Activated B cell treated with CpG ODN at 0.5 μM for 24 hours (primary cell): ENCODE measurements around the gene COL23A1. TPM values are rescaled to one million over a fixed set of nuclear protein-coding genes. Genes with fewer than 3 reads are reported as not detected.

Experiments
- ATAC-seq: fragments of 200-7000 bp; cut with Tn5 transposase; one replicate; pipeline ENCODE4 v1.10.0; 2021; ENCODE audit warnings: low read depth, mild to moderate bottlenecking, moderate library complexity
- CTCF ChIA-PET: fragments of 350-600 bp; sonication (Branson Sonifier 250); formaldehyde crosslinking; loops from one replicate; lab custom pipeline; 2021; ENCODE audit warnings: antibody characterized with exemption; lab: Charles Lee
- POLR2A ChIA-PET: fragments of 350-600 bp; sonication (Branson Sonifier 250); formaldehyde crosslinking; loops from one replicate; lab custom pipeline; 2021; ENCODE audit warnings: antibody characterized with exemption; lab: Charles Lee
- DNase-seq: peaks from one replicate; pipeline ENCODE4 v3.0.0; 2022
- H3K27ac Mint-ChIP-seq: one replicate; pipeline ENCODE4 v1.8.0; 2020; ENCODE audit warnings: mixed read lengths
- H3K27me3 Mint-ChIP-seq: one replicate; pipeline ENCODE4 v1.8.0; 2021; ENCODE audit warnings: mixed read lengths
- H3K36me3 Mint-ChIP-seq: one replicate; pipeline ENCODE4 v1.8.0; 2021; ENCODE audit warnings: low read depth, mixed read lengths
- H3K4me1 Mint-ChIP-seq: one replicate; pipeline ENCODE4 v1.8.0; 2021; ENCODE audit warnings: mixed read lengths
- H3K4me3 Mint-ChIP-seq: one replicate; pipeline ENCODE4 v1.8.0; 2020; ENCODE audit warnings: mild to moderate bottlenecking, mixed read lengths
- H3K9me3 Mint-ChIP-seq: one replicate; pipeline ENCODE4 v1.8.0; 2020; ENCODE audit warnings: mixed read lengths
- CTCF ChIP-seq: fragments of 200-600 bp; IDR thresholded peaks from one replicate; pipeline ENCODE4 v1.8.0; 2022; ENCODE audit warnings: antibody characterized with exemption, mild to moderate bottlenecking
- intact Hi-C: fragments of 100-400 bp; cut with micrococcal nuclease; formaldehyde crosslinking; loops from one replicate; pipeline ENCODE4 v1.15.1; 2024
- total RNA-seq: library from RNA; stranded (reverse); gene quantifications from 2 replicates; pipeline ENCODE4 v1.2.3, GENCODE V29; 2022

COL23A1 gene
- total RNA-seq, 1 donor from 2014 or later: not detected

GRCh38 chr5:178349075-178349511 lies 241.1 kb downstream of the COL23A1 start:
- ChIA-PET POLR2A (no interaction called here), CTCF (no interaction called here)
- intact Hi-C loops: no loop called here
- ATAC-seq (no peak), DNase-seq (no peak)
- H3K9me3 Mint-ChIP-seq: no peaks in the 10 kb centered on the region
- no peaks in the 10 kb centered on the region for H3K36me3 Mint-ChIP-seq
- H3K4me1 Mint-ChIP-seq: no peaks in the 10 kb centered on the region
- no peak for TF ChIP-seq CTCF
- peaks cover 8% of the 10 kb centered on the region for H3K27me3 Mint-ChIP-seq
- no peak overlapping the region for H3K4me3 Mint-ChIP-seq
- no peak overlapping the region for H3K27ac Mint-ChIP-seq

- DNase-seq (no peak), ATAC-seq (no peak)
- Mint-ChIP-seq H3K27ac (no peak overlapping the region), H3K36me3 (no peaks in the 10 kb centered on the region), H3K9me3 (no peaks in the 10 kb centered on the region), H3K4me1 (no peaks in the 10 kb centered on the region), H3K27me3 (peaks cover 4% of the 10 kb centered on the region), H3K4me3 (no peak overlapping the region)
- TF ChIP-seq CTCF: no peak
- CTCF ChIA-PET: no interaction called here
- POLR2A ChIA-PET: no interaction called here
- intact Hi-C loops: no loop called here
Observed at GRCh38 chr5:178348356-178349074, 241.7 kb downstream of the COL23A1 start.

DNA sequence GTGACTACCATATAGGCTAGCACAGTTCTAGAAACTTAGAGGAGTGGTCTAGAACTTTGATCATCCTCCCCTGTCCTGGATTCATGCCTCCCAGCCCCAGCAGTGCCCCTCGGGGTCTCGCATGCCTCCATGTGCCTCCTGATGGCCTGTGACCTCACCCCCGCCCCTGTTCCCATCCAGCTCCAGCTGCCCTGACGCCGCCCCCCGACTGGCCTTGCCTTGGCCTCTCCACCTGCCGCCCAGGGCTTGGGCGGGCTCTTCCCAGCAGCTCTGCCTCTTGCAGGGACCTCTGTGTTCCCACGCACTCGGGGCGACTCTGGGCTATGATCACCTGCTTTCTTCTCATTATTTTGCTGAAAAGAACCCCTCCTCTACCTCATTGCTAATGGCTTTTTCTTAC lies 242.2 kb downstream of the COL23A1 start:
- Mint-ChIP-seq H3K27ac (no peak overlapping the region), H3K4me1 (no peaks in the 10 kb centered on the region), H3K9me3 (no peaks in the 10 kb centered on the region), H3K4me3 (no peak overlapping the region), H3K36me3 (no peaks in the 10 kb centered on the region), H3K27me3 (no peaks in the 10 kb centered on the region)
- ATAC-seq (no peak), DNase-seq (no peak)
- ChIA-PET POLR2A (no interaction called here), CTCF (no interaction called here)
- no peak for TF ChIP-seq CTCF
- intact Hi-C loops: no loop called here

DNA sequence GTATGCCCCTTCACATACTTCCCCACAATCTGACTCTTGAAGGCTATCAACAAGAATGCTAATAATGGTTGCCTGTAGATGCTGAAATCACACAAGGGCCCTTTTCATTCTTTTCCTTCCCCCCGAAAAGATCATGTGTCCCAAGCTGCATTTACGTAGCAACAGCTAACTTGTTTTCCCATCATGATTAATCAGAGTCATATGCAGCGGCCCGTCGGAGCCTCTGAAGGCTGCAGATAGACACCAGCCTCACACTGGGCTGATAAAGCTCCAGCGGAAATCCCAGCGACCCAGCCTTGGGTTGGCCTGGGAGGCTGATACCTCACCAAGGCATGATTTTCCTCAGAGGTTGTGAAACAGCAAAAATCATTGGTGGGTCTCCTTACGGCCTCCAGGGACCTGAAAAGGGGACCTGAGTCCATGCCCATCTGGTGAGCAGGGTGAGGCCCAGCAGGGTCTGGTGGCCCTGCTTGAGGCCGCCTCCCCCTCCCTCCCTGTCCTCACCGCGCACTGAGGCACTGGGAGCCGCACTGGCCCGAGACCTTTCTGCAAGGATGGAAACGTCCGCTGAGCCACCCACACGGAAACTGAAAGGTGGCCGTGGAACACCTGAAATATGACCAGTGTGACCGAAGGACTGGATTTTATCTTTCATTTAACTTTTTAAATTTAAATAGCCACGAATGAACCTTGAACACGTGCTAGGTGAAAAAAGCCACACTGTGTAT lies 243.4 kb downstream of the COL23A1 start:
- Mint-ChIP-seq H3K4me3 (no peak overlapping the region), H3K27me3 (no peaks in the 10 kb centered on the region), H3K36me3 (no peaks in the 10 kb centered on the region), H3K27ac (no peak overlapping the region), H3K4me1 (no peaks in the 10 kb centered on the region), H3K9me3 (no peaks in the 10 kb centered on the region)
- ATAC-seq: no peak
- DNase-seq: no peak
- POLR2A ChIA-PET: no interaction called here
- CTCF ChIA-PET: no interaction called here
- TF ChIP-seq CTCF: no peak
- intact Hi-C loops: no loop called here

- Mint-ChIP-seq H3K36me3 (no peaks in the 10 kb centered on the region), H3K4me3 (no peak overlapping the region), H3K4me1 (no peaks in the 10 kb centered on the region), H3K27me3 (peaks cover 2% of the 10 kb centered on the region), H3K27ac (no peak overlapping the region), H3K9me3 (no peaks in the 10 kb centered on the region)
- no peak for TF ChIP-seq CTCF
- DNase-seq (no peak), ATAC-seq (no peak)
- ChIA-PET POLR2A (no interaction called here), CTCF (no interaction called here)
- intact Hi-C loops: no loop called here
Observed at GRCh38 chr5:178343306-178343705, 246.9 kb downstream of the COL23A1 start.
